H1 (cell line): ENCODE measurements around the gene COL12A1. TPM values are rescaled to one million over a fixed set of nuclear protein-coding genes. Genes with fewer than 3 reads are reported as not detected.

ENCODE experiments used
- polyA plus RNA-seq, 7 experiments: library from polyadenylated mRNA; depleted of rRNA in 3 of 7; stranded (reverse) in 5 of 7; unstranded in 2 of 7; fragments of >200 nt in 5 of 7; fragments of 200-250 nt in 2 of 7; gene quantifications; 1 replicate in 5 of 7; 2 replicates in 1 of 7; 4 replicates in 1 of 7; pipeline versions ENCODE4 v1.2.1 to v1.2.3, GENCODE V29; 2011 to 2013; ENCODE audit warnings: missing spikeins in 2 of 7, mixed read lengths in 2 of 7
- total RNA-seq: library from RNA; stranded (reverse); fragmentation: NEBNext Ultra II Directional; extraction: Animal tissue kit (Norgen Biotek cat#: 25700); gene quantifications from 2 replicates; pipeline ENCODE4 v1.2.1, GENCODE V29; 2021
- TF ChIP-seq, protein P1 (sequence below): fragments of 300-600 bp; sonication (generic); IDR thresholded peaks from 2 replicates; pipeline ENCODE4 v1.7.1; 2012; ENCODE audit warnings: low read length, moderate library complexity, mild to moderate bottlenecking, inconsistent platforms; ENCODE audit not compliant: insufficient replicate concordance

Gene COL12A1
- total and polyA plus RNA-seq, 2 of the 8 experiments (the other 6 are each of a cell fraction or from before 2014, with no cell fraction given), result 1.4 to 4.7 TPM

DNA sequence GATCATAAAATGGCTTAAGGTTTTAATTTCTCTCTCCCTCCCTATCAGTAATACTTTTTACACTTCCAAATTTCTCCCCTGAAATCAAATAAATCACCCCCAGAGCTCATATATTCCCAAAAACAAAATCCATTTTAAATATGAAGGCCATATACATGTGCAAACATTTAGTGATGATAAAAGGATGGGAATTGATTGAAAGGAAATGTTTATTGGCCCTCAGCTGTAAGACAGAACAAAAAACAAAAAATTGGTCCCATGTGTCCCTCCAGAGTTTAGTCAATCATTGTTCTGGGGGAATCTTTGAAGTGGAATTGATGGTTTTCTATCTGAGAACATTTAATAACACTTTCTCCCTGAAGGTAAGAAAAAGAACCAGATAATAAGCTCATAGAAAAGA, 91.7 kb downstream of the COL12A1 start (continued):
- TF ChIP-seq, protein P1, sequence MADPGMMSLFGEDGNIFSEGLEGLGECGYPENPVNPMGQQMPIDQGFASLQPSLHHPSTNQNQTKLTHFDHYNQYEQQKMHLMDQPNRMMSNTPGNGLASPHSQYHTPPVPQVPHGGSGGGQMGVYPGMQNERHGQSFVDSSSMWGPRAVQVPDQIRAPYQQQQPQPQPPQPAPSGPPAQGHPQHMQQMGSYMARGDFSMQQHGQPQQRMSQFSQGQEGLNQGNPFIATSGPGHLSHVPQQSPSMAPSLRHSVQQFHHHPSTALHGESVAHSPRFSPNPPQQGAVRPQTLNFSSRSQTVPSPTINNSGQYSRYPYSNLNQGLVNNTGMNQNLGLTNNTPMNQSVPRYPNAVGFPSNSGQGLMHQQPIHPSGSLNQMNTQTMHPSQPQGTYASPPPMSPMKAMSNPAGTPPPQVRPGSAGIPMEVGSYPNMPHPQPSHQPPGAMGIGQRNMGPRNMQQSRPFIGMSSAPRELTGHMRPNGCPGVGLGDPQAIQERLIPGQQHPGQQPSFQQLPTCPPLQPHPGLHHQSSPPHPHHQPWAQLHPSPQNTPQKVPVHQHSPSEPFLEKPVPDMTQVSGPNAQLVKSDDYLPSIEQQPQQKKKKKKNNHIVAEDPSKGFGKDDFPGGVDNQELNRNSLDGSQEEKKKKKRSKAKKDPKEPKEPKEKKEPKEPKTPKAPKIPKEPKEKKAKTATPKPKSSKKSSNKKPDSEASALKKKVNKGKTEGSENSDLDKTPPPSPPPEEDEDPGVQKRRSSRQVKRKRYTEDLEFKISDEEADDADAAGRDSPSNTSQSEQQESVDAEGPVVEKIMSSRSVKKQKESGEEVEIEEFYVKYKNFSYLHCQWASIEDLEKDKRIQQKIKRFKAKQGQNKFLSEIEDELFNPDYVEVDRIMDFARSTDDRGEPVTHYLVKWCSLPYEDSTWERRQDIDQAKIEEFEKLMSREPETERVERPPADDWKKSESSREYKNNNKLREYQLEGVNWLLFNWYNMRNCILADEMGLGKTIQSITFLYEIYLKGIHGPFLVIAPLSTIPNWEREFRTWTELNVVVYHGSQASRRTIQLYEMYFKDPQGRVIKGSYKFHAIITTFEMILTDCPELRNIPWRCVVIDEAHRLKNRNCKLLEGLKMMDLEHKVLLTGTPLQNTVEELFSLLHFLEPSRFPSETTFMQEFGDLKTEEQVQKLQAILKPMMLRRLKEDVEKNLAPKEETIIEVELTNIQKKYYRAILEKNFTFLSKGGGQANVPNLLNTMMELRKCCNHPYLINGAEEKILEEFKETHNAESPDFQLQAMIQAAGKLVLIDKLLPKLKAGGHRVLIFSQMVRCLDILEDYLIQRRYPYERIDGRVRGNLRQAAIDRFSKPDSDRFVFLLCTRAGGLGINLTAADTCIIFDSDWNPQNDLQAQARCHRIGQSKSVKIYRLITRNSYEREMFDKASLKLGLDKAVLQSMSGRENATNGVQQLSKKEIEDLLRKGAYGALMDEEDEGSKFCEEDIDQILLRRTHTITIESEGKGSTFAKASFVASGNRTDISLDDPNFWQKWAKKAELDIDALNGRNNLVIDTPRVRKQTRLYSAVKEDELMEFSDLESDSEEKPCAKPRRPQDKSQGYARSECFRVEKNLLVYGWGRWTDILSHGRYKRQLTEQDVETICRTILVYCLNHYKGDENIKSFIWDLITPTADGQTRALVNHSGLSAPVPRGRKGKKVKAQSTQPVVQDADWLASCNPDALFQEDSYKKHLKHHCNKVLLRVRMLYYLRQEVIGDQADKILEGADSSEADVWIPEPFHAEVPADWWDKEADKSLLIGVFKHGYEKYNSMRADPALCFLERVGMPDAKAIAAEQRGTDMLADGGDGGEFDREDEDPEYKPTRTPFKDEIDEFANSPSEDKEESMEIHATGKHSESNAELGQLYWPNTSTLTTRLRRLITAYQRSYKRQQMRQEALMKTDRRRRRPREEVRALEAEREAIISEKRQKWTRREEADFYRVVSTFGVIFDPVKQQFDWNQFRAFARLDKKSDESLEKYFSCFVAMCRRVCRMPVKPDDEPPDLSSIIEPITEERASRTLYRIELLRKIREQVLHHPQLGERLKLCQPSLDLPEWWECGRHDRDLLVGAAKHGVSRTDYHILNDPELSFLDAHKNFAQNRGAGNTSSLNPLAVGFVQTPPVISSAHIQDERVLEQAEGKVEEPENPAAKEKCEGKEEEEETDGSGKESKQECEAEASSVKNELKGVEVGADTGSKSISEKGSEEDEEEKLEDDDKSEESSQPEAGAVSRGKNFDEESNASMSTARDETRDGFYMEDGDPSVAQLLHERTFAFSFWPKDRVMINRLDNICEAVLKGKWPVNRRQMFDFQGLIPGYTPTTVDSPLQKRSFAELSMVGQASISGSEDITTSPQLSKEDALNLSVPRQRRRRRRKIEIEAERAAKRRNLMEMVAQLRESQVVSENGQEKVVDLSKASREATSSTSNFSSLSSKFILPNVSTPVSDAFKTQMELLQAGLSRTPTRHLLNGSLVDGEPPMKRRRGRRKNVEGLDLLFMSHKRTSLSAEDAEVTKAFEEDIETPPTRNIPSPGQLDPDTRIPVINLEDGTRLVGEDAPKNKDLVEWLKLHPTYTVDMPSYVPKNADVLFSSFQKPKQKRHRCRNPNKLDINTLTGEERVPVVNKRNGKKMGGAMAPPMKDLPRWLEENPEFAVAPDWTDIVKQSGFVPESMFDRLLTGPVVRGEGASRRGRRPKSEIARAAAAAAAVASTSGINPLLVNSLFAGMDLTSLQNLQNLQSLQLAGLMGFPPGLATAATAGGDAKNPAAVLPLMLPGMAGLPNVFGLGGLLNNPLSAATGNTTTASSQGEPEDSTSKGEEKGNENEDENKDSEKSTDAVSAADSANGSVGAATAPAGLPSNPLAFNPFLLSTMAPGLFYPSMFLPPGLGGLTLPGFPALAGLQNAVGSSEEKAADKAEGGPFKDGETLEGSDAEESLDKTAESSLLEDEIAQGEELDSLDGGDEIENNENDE, result no peak
